ENCODE data around the gene ICE2.
"Not testable (repeated sequence)": the region's sequence is repeated elsewhere in the genome, so short reads cannot be mapped to it uniquely, and the experiment has no call there.

ICE2 gene

GRCh38 chr15:60406513-60407414 lies 72.2 kb downstream of the ICE2 start:
- DNase-seq = no peak

GRCh38 chr15:60405399-60405798 lies 73.5 kb downstream of the ICE2 start:
- no peak for DNase-seq

GRCh38 chr15:60404351-60404750 lies 74.6 kb downstream of the ICE2 start:
- DNase-seq = not testable (repeated sequence)

- no peak for DNase-seq
Measured at GRCh38 chr15:60400944-60401343, 78.0 kb downstream of the ICE2 start.

GRCh38 chr15:60399931-60400330 lies 79.0 kb downstream of the ICE2 start:
- DNase-seq = no peak

GRCh38 chr15:60399246-60399915 lies 79.6 kb downstream of the ICE2 start:
- DNase-seq = peak; percentile 20

- DNase-seq = peak; percentile 70
Measured at GRCh38 chr15:60397772-60398445, 81.0 kb downstream of the ICE2 start, which contains the start of gene ANXA2. Gene ANXA2, minus strand, starts transcription at chr15:60397986. Its CDS starts 11,911 bp downstream, at chr15:60386075.

GRCh38 chr15:60396958-60397771 lies 81.8 kb downstream of the ICE2 start:
- peak; percentile 17 for DNase-seq

GRCh38 chr15:60396560-60396957 lies 82.4 kb downstream of the ICE2 start:
- no peak for DNase-seq

- DNase-seq = no peak
Measured at GRCh38 chr15:60396100-60396499, 82.8 kb downstream of the ICE2 start.

GRCh38 chr15:60395276-60396011 lies 83.5 kb downstream of the ICE2 start:
- no peak for DNase-seq

GRCh38 chr15:60394689-60395097 lies 84.2 kb downstream of the ICE2 start:
- no peak for DNase-seq

- no peak for DNase-seq
Measured at GRCh38 chr15:60392986-60393790, 85.8 kb downstream of the ICE2 start.

GRCh38 chr15:60392601-60392985 lies 86.3 kb downstream of the ICE2 start:
- DNase-seq = no peak

GRCh38 chr15:60391722-60392315 lies 87.1 kb downstream of the ICE2 start:
- DNase-seq = no peak

GRCh38 chr15:60390871-60391501 lies 88.0 kb downstream of the ICE2 start:
- no peak for DNase-seq

- DNase-seq = no peak
Measured at GRCh38 chr15:60390231-60390630, 88.7 kb downstream of the ICE2 start.

GRCh38 chr15:60389261-60390077 lies 89.5 kb downstream of the ICE2 start:
- no peak for DNase-seq

GRCh38 chr15:60387321-60387720 lies 91.6 kb downstream of the ICE2 start:
- DNase-seq = no peak

All from activated T-cell treated with anti-CD3 and anti-CD28 coated beads for 4 hours (primary cell).